LNCaP clone FGC (cell line): ENCODE results near the gene DPY30.

Experiments
- DNase-seq: peaks from one replicate; pipeline ENCODE4 v3.0.0-alpha.2; 2011; ENCODE audit warnings: low read depth
- H3K4me3 ChIP-seq: 2 replicates; pipeline ENCODE4 v1.5.1; 2011; ENCODE audit warnings: mild to moderate bottlenecking, low read depth, low read length, control low read depth
- CTCF ChIP-seq: IDR thresholded peaks from 2 replicates; pipeline ENCODE4 v1.5.1; 2012; ENCODE audit warnings: mild to moderate bottlenecking; ENCODE audit not compliant: control insufficient read depth, insufficient read depth; ENCODE audit errors: extremely low read depth

DPY30 gene

GRCh38 chr2:31996571-31997150 is 42.9 kb downstream of the DPY30 start:
- H3K4me3 ChIP-seq, result no peak overlapping the region
- DNase-seq, result no peak
- TF ChIP-seq CTCF, result no peak

DNA sequence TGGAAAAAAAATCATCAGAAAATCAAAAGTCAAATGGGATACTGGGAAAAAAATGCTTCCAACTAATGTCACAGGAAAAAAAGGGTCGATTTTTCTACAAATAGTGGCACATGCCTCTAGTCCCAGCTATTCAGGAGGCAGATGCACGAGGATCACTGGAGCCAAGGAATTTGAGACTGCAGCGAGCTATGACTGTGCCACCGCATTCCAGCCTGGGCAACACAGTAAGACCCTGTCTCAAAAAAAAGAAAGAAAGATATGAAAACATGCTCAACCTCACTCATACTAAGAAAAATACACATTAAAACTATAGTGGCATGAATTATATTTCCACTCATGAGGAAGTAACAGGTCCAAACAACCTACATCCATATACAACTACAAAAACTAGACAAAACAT is 46.7 kb downstream of the DPY30 start:
- H3K4me3 ChIP-seq, result no peak overlapping the region
- no peak for TF ChIP-seq CTCF

DNA sequence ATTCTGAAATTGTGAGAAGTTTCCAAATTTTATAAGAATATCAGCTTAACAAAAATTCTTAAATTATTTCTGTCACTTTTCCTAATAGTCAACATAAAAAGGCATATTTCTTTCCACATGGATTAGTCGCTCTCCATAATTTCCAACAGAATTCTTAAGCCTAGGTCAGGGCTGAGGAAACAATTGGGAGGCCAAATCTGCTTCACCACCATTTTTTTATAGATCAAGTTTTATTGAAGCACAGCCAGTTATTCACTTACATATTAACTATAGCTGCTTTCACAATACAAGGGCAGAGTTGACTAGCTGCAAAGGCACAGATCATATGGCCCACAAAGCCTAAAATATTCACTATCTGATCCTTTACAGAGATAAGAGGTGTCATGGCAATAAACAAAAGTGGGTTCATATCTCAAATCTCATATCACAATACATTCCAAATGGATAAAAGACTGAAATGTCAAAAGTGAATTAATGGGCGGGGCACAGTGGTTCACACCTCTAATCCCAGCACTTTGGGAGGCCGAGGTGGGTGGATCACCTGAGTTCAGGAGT is 47.5 kb downstream of the DPY30 start:
- DNase-seq, result no peak
- H3K4me3 ChIP-seq, result no peak overlapping the region
- TF ChIP-seq CTCF, result no peak

More for the DNA sequence above, 46.7 kb downstream of the DPY30 start:
- no peak for DNase-seq

- no peak for DNase-seq
- H3K4me3 ChIP-seq, result no peak overlapping the region
- TF ChIP-seq CTCF, result no peak
Measured at GRCh38 chr2:31989946-31990345, 49.7 kb downstream of the DPY30 start.

GRCh38 chr2:31987454-31988220 is 52.0 kb downstream of the DPY30 start:
- no peak for TF ChIP-seq CTCF
- H3K4me3 ChIP-seq, result no peak overlapping the region
- DNase-seq, result no peak

DNA sequence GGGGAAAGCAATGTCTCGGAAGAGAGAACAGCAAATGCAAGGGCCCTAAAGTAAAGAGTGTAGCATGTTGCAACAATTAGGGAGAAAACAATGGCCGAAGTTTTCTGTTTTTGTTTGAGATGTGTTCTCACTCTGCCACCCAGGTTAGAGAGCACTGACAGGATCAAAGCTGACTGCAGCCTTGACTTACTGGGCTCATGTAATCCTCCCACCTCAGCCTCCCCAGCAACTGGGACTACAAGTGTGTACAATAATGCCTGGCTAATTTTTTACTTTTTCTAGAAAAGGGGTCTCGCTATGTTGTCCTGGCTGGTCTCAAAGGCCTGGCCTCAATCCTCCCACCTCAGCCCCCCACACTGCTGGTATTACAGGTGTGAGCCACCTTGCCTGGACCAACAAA is 52.7 kb downstream of the DPY30 start:
- no peak for DNase-seq
- no peak overlapping the region for H3K4me3 ChIP-seq
- TF ChIP-seq CTCF, result no peak
